ENCODE results near the gene FAM83D.
A peak's percentile ranks its signal among the peaks of the same experiment; 100 is the strongest.

The FAM83D gene

GRCh38 chr20:38962044-38962927, 36.1 kb downstream of the FAM83D start, which contains the start of gene DHX35:
DHX35 (plus strand) TSS chr20:38962344; CDS start chr20:38962368, 24 bp downstream.
- TF ChIP-seq CTCF (conservative IDR thresholded peaks at IDR 0.05; ENCODE audit: control insufficient read depth, insufficient read depth, low read depth, low read length) = peak; percentile 40
- H3K4me3 ChIP-seq (ENCODE audit: control insufficient read depth, low read depth, low read length) = peak within 1 kb of the TSS; percentile 88
- peak; percentile 94 for DNase-seq (ENCODE audit: low read depth)

- peak overlapping the region; percentile 88 for H3K4me3 ChIP-seq (ENCODE audit: control insufficient read depth, low read depth, low read length)
- DNase-seq (ENCODE audit: low read depth) = no peak
- no peak for TF ChIP-seq CTCF (conservative IDR thresholded peaks at IDR 0.05; ENCODE audit: control insufficient read depth, insufficient read depth, low read depth, low read length)
Measured at GRCh38 chr20:38962928-38963401, 36.7 kb downstream of the FAM83D start.

- H3K4me3 ChIP-seq (ENCODE audit: control insufficient read depth, low read depth, low read length) = no peak overlapping the region
- DNase-seq (ENCODE audit: low read depth) = no peak
- TF ChIP-seq CTCF (conservative IDR thresholded peaks at IDR 0.05; ENCODE audit: control insufficient read depth, insufficient read depth, low read depth, low read length) = no peak
Measured at GRCh38 chr20:38963745-38964144, 37.5 kb downstream of the FAM83D start.

GRCh38 chr20:38965264-38965663, 39.0 kb downstream of the FAM83D start:
- DNase-seq (ENCODE audit: low read depth) = no peak
- no peak for TF ChIP-seq CTCF (conservative IDR thresholded peaks at IDR 0.05; ENCODE audit: control insufficient read depth, insufficient read depth, low read depth, low read length)
- H3K4me3 ChIP-seq (ENCODE audit: control insufficient read depth, low read depth, low read length) = no peak overlapping the region

- DNase-seq (ENCODE audit: low read depth) = no peak
- H3K4me3 ChIP-seq (ENCODE audit: control insufficient read depth, low read depth, low read length) = no peak overlapping the region
Measured at GRCh38 chr20:38968090-38968489, 41.9 kb downstream of the FAM83D start.

GRCh38 chr20:38969708-38970107, 43.5 kb downstream of the FAM83D start:
- TF ChIP-seq CTCF (conservative IDR thresholded peaks at IDR 0.05; ENCODE audit: control insufficient read depth, insufficient read depth, low read depth, low read length) = no peak
- H3K4me3 ChIP-seq (ENCODE audit: control insufficient read depth, low read depth, low read length) = no peak overlapping the region
- no peak for DNase-seq (ENCODE audit: low read depth)

More at GRCh38 chr20:38968090-38968489, 41.9 kb downstream of the FAM83D start:
- TF ChIP-seq CTCF (conservative IDR thresholded peaks at IDR 0.05; ENCODE audit: control insufficient read depth, insufficient read depth, low read depth, low read length) = no peak
